GM21576 (cell line): ENCODE measurements around the gene GAMT.
A peak's percentile ranks its signal among the peaks of the same experiment; 100 is the strongest.
"Not testable (repeated sequence)": the region's sequence is repeated elsewhere in the genome, so short reads cannot be mapped to it uniquely, and the experiment has no call there.

Source experiments
- ATAC-seq: cut with Tn5 transposase; IDR thresholded peaks from one replicate; pipeline ENCODE4 v1.9.1; 2021; ENCODE audit warnings: mild to moderate bottlenecking, moderate library complexity; ENCODE audit not compliant: unreplicated experiment

Gene GAMT

DNA sequence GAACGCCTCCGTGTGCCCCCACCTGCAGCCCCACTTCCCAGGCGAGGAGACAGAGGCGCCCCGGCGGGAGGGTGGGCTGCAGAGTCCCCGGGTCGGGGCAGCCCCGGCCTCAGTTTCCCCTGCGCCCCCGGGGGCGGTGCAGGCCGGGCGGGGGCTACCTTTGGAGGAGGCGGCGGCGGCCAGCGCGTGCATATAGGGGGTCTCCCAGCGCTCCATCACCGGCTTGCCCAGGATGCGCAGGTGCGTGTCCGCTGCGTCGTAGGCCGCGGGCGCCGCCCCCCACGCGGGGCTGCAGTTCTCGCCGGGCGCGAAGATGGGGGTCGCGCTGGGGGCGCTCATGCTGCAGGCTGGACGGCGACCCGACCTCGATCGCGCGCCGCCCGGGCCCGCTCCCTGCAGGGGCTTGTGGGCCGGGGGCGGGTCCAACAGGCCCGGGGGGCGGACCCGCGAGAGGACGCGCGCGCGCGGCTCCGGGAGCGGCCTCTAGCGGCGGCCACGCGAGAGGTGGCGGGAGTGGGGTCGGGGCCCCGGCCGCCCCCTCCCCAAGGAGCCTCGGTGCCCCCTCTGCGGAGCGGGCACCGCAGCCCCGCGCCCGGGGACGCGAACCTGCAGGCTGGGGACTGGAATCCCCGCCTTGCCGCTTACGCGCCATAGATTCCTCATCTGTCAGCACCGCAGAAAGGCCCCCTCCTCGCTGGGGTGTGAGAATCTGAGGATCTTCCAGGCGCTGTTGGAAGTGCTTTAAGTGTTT, at the start of gene GAMT:
Gene GAMT (minus strand): TSS at position 405 of the 751 bp plus-strand sequence. CDS start 66 bp downstream, at position 339.
- no peak for ATAC-seq

DNA sequence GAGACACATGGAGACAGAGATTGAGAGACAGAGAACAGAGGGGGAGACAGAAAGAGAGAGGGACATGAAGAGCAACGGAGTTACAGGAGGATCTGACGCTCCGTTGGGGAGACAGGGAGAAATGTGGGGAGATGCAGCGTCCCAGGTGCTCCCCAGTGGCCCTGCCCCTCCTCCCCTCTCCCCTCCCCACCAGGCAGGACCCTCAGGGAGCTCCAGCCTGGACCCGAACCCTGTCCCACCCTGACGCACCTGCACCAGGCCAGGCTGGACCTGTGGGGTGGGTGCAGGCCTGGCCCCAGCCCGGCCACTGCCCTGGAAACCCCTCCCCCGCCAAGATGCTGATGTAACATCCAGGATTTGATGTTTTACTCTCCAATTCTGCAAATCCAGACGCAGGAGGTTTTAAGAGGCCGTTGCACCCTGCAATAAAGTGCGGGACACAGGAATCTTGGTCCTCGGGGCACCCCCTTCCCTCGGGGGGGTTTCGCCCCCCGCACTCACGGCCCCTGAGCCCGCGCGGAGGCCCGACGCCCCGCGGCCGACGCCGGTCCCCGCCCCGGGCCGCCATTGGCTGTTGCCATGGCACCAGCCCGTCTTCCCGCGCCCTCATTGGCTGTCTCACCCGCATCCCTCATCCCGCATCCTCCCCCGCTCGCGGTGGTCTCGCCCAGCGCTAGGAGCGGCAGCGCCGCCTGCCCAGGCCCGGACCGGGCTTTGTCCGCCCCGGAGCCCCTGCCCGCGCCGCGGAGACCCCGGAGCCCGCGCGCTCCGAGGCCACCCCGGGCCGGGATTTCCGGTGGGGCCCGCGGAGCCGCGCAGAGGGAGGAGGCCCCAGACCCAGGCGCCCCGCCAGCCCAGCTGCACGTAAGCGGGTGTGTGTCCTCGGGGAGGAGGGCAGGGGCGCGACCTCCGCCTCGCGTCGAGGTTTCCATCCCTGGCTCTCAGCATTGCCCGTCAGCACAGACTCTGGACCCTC, 48.4 kb upstream of the GAMT start, which contains the start of gene APC2:
Gene APC2 (plus strand): TSS at position 655 of the 976 bp plus-strand sequence. CDS start 2,881 bp downstream, outside the sequence.
- no peak for ATAC-seq

GRCh38 chr19:1447944-1448343, 46.6 kb upstream of the GAMT start:
- ATAC-seq = no peak

- ATAC-seq = no peak
Observed at GRCh38 chr19:1447504-1447903, 46.2 kb upstream of the GAMT start.

- no peak for ATAC-seq
Observed at GRCh38 chr19:1446713-1447481, 45.6 kb upstream of the GAMT start.

DNA sequence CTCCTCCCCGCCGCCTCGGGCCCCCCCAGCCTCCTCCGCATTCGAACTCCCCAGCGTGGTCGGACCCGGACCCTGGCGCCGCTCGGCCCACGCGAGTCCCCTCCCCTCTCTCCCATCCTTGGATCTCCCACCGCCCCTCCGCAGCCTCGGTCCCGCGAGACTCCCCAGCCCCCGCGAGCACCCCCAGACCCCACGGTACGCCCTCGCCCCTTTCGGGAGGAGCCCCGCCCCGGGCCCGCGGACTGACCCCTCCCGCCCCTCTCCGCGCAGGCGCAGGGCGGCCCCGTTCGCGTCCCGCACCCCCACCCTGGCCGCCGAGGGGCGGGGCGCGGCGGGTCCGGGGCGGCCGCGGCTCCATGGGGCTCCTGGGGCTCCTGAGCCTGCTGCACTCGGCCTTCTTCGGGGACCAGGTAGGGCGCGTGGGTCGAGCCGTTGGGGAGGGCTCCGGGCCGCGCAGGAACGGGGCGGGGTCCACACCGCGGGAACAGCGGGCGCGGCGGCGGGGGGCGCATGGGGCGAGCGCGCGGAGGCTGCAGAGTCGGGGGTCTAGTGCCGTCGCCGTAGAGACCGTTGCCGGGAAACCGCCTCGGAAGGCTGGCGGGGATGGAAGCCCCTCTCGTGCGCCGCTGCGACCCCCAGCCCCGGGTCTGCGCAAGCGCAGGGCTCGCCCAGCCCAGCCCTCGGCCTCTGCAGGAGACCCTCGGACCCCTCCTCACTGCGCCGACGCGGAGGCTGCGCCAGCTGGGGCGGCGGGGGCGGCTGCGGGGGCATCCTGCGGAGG, 44.8 kb upstream of the GAMT start:
- ATAC-seq = no peak

- peak; percentile 56 for ATAC-seq
Observed at GRCh38 chr19:1445185-1445931, 44.0 kb upstream of the GAMT start.

GRCh38 chr19:1441677-1442438, 40.5 kb upstream of the GAMT start:
- no peak for ATAC-seq

DNA sequence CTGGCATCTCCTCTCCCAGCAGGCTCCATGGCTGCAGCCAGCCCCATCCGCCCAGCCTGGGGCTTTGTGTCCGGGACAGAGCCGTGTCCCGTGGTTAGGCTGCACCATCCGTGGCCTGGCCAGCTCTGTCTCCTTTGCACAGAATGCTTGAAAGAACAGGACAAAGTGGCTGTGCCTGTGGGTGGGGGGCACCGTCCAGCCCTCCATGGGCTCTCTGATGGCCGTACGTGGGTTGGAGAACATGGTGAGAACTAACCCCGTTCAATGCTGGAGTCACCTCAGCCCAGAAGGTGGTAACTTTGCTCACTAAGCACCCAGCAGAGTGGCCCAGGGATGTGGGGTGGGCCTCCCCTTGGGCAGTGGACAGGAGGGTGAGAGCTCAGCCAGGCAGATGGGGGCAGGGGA, 39.7 kb upstream of the GAMT start:
- ATAC-seq = no peak

DNA sequence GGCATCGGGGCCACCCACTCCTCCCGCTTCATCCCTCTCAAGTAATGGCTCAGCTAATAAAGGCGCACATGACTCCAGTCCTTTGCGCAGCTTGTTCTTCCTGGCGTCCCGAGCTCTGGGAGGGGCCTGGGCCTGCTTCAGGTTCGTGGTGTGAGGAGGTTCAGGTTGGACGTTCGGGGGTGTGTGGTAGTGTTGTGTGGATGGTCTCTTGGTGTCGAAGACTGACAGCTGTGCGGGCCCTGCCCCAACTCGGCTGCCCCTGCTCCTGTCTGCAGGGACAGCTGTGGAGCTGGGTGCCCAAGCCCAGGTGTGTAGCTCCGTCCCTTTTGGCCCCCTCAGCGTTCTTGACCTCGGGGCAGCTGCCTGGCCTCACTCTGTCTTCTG, 39.1 kb upstream of the GAMT start:
- no peak for ATAC-seq

DNA sequence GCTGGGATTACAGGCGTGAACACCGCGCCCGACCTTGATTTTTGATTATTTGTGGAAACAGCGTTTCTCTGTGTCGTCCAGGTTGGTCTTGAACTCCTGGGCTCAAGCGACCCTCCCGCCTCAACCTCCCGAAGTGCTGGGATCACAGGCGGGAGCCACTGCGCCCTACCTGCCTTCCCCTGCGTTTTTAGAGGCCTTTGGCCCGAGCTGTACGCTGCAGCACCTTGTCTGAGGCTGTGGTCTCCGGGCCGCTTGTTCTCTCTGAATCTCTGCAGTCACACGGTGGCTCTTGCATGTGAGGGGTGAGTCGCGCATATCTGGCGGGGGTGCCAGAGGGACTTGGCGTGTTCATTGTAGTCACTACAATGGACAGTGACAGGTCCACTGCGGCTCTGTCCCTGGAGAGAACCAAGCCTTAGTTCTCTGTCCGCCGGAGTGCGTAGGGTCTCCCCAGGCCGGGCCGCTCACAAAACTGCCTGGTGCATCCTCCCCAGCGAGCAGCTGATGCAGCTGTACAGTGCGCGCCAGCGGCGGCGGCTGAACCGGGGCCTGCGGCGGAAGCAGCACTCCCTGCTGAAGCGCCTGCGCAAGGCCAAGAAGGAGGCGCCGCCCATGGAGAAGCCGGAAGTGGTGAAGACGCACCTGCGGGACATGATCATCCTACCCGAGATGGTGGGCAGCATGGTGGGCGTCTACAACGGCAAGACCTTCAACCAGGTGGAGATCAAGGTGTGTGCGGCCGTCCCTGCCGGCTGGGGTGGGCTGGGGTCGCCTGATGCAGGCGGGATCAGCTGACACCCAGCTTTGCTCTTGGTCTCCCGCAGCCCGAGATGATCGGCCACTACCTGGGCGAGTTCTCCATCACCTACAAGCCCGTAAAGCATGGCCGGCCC, 38.4 kb upstream of the GAMT start:
- not testable (repeated sequence) for ATAC-seq

DNA sequence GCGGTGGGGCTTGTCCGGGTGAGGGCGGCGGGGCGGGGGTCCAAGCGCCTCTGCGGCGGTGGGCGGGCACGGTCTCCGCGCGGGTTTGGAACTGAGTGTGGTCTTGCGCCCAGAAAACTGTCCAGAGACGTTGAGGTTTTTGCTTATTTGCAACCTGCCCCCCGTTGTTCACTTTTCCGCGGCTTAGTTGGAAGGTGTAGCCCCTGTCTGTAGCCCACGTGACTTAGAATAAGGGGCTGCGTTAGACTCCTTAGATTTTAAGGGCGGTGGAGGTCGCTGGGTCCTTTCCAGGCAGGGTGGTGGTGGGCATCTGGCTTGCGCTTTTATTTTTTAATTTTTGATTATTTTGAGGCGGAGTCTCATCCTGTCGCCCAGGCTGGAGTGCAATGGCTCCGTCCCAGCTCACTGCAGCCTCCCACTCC, 37.6 kb upstream of the GAMT start:
- no peak for ATAC-seq

GRCh38 chr19:1438035-1438932, 36.9 kb upstream of the GAMT start, which contains the start of gene RPS15:
RPS15 (plus strand) TSS chr19:1438396; CDS start chr19:1438426, 30 bp downstream.
- ATAC-seq = peak; percentile 67

- ATAC-seq = no peak
Observed at GRCh38 chr19:1437609-1438008, 36.3 kb upstream of the GAMT start.

DNA sequence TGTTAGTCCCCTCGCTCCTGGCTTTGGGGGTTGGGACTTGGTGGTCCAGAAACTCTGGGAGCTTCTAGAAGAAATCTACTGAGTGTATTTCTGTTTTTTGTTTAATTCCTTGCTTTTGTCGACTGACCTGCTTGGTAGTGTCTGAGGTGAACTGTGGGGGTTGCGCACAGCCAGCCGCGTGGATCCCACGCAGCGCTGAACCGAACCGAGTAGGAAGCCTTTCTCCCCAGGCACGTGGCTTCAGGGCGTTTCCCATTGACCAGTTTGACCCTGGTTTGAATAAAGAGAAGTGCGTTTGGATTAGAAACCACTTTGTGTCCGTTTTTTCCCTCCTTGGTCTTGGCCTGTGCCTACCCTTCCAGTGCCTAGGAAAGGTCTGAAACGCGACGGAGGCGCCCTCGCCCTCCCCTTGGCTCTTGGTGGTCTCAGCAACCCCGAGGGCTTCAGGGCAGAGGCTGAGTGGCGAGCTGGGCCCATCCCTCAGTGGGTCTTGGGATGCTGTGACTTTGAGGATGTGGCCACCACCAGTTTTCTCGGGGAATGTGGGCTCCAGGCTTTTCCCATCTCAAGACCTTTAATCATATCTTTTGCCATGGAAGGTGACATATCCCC, 34.1 kb upstream of the GAMT start:
- ATAC-seq = no peak

DNA sequence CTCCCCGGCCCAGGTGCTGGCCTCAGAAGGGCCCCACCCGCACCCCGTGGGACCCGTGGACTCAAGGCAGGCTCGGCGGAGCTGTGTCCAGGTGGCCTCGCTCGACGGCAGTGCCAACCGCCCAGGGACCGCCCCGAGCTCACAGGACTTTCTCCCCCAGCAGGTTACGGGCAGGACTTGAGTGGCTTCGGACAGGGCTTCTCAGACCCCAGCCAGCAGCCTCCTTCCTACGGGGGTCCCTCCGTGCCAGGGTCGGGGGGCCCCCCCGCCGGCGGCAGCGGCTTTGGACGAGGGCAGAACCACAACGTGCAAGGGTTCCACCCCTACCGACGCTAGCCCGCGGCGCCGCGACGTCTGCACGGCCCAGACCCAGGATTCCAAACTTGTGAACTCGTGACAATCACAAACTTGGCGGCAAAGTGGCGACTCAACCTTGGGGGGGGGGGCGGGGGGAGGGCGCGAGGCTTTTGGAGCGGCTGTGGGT, 33.3 kb upstream of the GAMT start:
- no peak for ATAC-seq
